Peyer's patch (tissue), 4 donors: ENCODE results near the gene PDE6B. TPM values are rescaled to one million over a fixed set of nuclear protein-coding genes. Genes with fewer than 3 reads are reported as not detected.

Experiments used
- DNase-seq, 3 donors: peaks; one replicate each; pipeline ENCODE4 v3.0.0-alpha.2; 2017 to 2019
- H3K27ac ChIP-seq, 4 donors: fragments of 200-600 bp; sonication (generic); one replicate each; pipeline ENCODE4 v1.5.1; 2016 to 2019
- H3K27me3 ChIP-seq, 2 donors: fragments of 200-600 bp; sonication (generic); one replicate each; pipeline ENCODE4 v1.5.1; 2019
- H3K36me3 ChIP-seq, 3 donors: fragments of 200-600 bp; sonication (generic); one replicate each; pipeline ENCODE4 v1.5.1; 2016 to 2019
- H3K4me1 ChIP-seq, 4 donors: fragments of 200-600 bp; sonication (generic); one replicate each; pipeline ENCODE4 v1.5.1; 2016 to 2019
- H3K4me3 ChIP-seq, 4 donors: fragments of 200-600 bp; sonication (generic); 1 replicate in 3 of 4; 2 replicates in 1 of 4; pipeline ENCODE4 v1.5.1; 2016 to 2019; ENCODE audit warnings: mild to moderate bottlenecking in 1 of 4
- H3K9me3 ChIP-seq, 4 donors: fragments of 200-600 bp; sonication (generic); one replicate each; pipeline ENCODE4 v1.5.1; 2016 to 2019; ENCODE audit warnings: mild to moderate bottlenecking in 1 of 4
- CTCF ChIP-seq, 6 experiments: fragments of 450-650 bp in 4 of 6; fragments of 200-600 bp in 2 of 6; sonication (generic) in 1 of 6; IDR thresholded peaks; one replicate each; pipeline ENCODE4 v1.5.1; 2017 to 2019; ENCODE audit warnings: antibody characterized with exemption in 6 of 6, mild to moderate bottlenecking in 3 of 6, moderate library complexity in 1 of 6
- POLR2A ChIP-seq, 2 donors: fragments of 450-650 bp; IDR thresholded peaks; one replicate each; pipeline ENCODE4 v1.5.1; 2017; ENCODE audit warnings: antibody characterized with exemption in 2 of 2, mild to moderate bottlenecking in 2 of 2, moderate library complexity in 2 of 2
- total RNA-seq, 4 donors: library from RNA; depleted of rRNA; stranded (reverse); fragments of >200 nt; gene quantifications; one replicate each; pipeline ENCODE4 v1.1.0, GENCODE V29; 2016

The PDE6B gene
- total RNA-seq, 4 donors from 2014 or later, result 0.27 to 1.8 (median 1.4) TPM; not detected in 1

DNA sequence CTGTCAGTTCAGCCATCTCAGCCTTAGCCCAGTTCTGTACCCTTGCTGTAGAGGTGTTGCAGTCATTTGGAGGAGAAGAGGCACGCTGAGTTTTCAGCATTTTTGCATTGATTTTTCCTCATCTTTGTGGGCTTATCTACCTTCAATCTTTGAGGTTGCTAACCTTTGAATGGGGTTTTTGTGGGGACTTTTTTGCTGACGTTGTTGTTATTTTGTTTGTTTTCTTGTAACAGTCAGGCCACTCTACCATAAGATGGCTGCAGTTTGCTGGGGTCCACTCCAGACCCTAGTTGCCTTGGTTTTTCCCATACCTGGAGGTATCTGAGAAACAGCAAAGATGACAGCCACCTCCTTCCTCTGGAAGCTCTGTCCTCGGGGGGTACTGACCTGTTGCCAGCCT, 26.4 kb upstream of the PDE6B start:
- no peaks in the 10 kb centered on the region for H3K27me3 ChIP-seq
- peaks cover 0 to 6% (median 0%) of the 10 kb centered on the region in 4 donors for H3K9me3 ChIP-seq
- TF ChIP-seq CTCF (IDR thresholded peaks at IDR 0.05) (no peak), POLR2A (IDR thresholded peaks at IDR 0.05) (no peak)
- no peak for DNase-seq
- no peak overlapping the region for H3K4me3 ChIP-seq
- no peaks in the 10 kb centered on the region for H3K4me1 ChIP-seq
- no peak overlapping the region for H3K27ac ChIP-seq
- no peaks in the 10 kb centered on the region for H3K36me3 ChIP-seq

DNA sequence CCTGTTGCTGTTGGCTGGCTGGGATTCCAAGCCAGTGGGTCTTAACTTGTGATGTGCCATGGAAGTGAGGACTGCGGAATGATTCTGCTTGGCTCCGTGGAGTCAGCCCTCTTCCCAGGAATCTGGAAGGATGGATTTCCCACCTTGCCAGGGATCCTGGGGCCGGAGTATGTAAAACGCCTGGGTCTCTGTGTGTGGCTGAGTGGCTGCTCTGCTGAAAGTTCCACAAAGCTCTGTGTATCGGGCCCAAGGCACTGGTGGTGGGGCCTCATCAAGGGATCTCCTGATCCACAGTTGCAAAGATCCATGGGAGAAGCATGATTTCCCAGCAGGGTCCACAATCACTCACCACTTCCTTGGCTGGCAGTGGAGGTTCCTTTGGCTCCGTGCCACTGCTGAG, 25.2 kb upstream of the PDE6B start:
- no peaks in the 10 kb centered on the region for H3K27me3 ChIP-seq
- DNase-seq, result no peak
- H3K4me3 ChIP-seq, result no peak overlapping the region
- TF ChIP-seq POLR2A (IDR thresholded peaks at IDR 0.05) (no peak), CTCF (IDR thresholded peaks at IDR 0.05) (no peak)
- H3K9me3 ChIP-seq, result no peaks in the 10 kb centered on the region
- no peak overlapping the region for H3K27ac ChIP-seq
- no peaks in the 10 kb centered on the region for H3K36me3 ChIP-seq
- H3K4me1 ChIP-seq, result no peaks in the 10 kb centered on the region

DNA sequence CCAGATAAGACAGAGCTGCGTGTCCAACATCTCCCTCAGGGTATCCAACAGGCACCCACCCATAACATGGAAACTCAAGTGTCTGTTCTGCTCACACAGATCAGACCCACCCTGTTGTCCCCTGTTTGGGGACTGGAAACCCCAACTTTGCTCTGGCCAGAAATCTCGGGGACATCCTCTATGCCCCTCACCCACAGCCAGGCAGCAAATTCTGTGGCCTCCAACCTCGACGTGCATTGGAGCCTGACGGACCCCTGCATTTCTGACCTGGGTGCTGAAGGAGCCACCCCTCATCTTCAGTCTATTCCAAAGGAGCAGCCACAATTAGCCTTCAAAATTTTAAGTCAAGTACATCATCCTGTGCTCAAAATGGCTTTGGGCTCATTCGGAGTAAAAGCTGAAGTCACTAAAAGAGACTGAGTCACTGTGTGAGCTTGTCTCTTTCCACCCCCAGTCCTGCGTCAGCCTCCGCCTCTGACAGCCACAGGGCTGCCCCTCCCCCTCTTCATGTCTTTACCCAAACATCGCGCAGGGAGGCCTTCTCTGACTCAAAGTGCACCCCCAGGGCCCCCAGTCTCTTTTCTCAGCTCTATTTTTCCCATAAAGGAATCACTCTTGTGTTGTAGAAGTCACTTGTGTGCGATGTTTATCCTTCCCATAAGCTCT, 24.4 kb upstream of the PDE6B start:
- TF ChIP-seq POLR2A (IDR thresholded peaks at IDR 0.05) (no peak), CTCF (IDR thresholded peaks at IDR 0.05) (no peak)
- H3K27me3 ChIP-seq, result no peaks in the 10 kb centered on the region

GRCh38 chr4:601612-602558, 23.5 kb upstream of the PDE6B start:
- TF ChIP-seq CTCF (IDR thresholded peaks at IDR 0.05) (no peak), POLR2A (IDR thresholded peaks at IDR 0.05) (no peak)
- H3K4me1 ChIP-seq, result no peaks in the 10 kb centered on the region
- H3K36me3 ChIP-seq, result no peaks in the 10 kb centered on the region
- no peak overlapping the region for H3K4me3 ChIP-seq
- DNase-seq, result no peak
- no peak overlapping the region for H3K27ac ChIP-seq
- no peaks in the 10 kb centered on the region for H3K27me3 ChIP-seq
- H3K9me3 ChIP-seq, result no peaks in the 10 kb centered on the region

More for the DNA sequence above, 24.4 kb upstream of the PDE6B start:
- no peak overlapping the region for H3K4me3 ChIP-seq
- DNase-seq, result no peak
- H3K9me3 ChIP-seq, result no peaks in the 10 kb centered on the region
- no peaks in the 10 kb centered on the region for H3K36me3 ChIP-seq
- H3K27ac ChIP-seq, result no peak overlapping the region
- no peaks in the 10 kb centered on the region for H3K4me1 ChIP-seq

GRCh38 chr4:602559-602942, 22.8 kb upstream of the PDE6B start:
- Histone ChIP-seq H3K4me3 (no peak overlapping the region), H3K9me3 (no peaks in the 10 kb centered on the region), H3K27me3 (no peaks in the 10 kb centered on the region), H3K36me3 (no peaks in the 10 kb centered on the region), H3K4me1 (no peaks in the 10 kb centered on the region), H3K27ac (no peak overlapping the region)
- peak in 2 of 3 donors; percentile 84 to 85 for DNase-seq
- TF ChIP-seq CTCF (IDR thresholded peaks at IDR 0.05) (peak in 4 of 6 experiments; percentile 32 to 79 (median 74)), POLR2A (IDR thresholded peaks at IDR 0.05) (no peak)
